Measurements from ENCODE around the gene FRAT1. TPM values are rescaled to one million over a fixed set of nuclear protein-coding genes. Genes with fewer than 3 reads are reported as not detected.

The FRAT1 gene
- total and polyA plus RNA-seq, 10 of the 15 experiments (the other 5 are each of a cell fraction or from before 2014, with no cell fraction given) = 0.07 to 0.73 (median 0.26) TPM

DNA sequence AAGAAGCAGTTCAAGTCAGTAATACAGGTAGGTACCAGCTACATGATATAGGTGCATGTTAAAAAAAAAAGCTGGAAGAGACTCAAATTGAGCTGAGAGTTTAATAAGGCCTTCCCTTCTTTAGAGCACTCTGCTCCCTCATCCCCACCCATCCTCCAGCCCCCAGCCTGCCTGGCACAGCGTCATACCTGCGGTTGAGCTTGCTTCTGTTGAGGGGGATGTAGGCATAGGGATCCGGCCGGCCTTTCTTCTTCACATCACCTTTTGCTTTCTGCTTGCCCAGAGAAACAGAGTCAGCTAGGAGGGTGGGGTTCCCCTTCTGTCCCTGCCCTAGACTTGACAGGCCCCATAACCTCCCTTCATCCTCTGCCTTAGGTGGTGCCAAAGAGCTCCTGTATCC lies 39.3 kb downstream of the FRAT1 start (continued):
- TF ChIP-seq, protein P1, sequence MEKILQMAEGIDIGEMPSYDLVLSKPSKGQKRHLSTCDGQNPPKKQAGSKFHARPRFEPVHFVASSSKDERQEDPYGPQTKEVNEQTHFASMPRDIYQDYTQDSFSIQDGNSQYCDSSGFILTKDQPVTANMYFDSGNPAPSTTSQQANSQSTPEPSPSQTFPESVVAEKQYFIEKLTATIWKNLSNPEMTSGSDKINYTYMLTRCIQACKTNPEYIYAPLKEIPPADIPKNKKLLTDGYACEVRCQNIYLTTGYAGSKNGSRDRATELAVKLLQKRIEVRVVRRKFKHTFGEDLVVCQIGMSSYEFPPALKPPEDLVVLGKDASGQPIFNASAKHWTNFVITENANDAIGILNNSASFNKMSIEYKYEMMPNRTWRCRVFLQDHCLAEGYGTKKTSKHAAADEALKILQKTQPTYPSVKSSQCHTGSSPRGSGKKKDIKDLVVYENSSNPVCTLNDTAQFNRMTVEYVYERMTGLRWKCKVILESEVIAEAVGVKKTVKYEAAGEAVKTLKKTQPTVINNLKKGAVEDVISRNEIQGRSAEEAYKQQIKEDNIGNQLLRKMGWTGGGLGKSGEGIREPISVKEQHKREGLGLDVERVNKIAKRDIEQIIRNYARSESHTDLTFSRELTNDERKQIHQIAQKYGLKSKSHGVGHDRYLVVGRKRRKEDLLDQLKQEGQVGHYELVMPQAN (conservative IDR thresholded peaks at IDR 0.05) = no peak

DNA sequence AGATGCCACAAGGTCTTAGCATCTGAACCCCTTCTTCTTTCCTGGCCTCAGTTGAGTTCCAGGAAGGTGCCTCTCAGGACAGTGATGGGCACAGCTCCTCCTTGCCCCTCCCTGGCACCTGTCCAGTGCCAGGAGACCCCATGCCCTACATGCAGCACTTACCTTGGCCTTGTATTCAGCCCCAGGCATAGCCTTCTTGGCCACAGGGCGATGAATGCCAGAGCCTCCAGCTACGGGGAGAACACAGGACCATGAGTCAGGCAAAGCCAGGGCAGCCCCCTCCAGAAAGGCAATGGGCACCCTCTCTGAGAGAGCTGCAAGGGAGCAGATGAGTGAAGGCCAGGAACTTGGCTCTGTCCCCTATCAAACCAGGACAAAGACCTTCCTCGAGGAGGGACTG lies 39.7 kb downstream of the FRAT1 start:
- Histone ChIP-seq H3K9ac (ENCODE audit: control insufficient read depth, insufficient read depth, low read length) (no peak overlapping the region), H3K4me1 (ENCODE audit: control insufficient read depth, insufficient read depth, low read length) (no peaks in the 10 kb centered on the region), H3K27ac (ENCODE audit: control insufficient read depth, insufficient read depth) (no peak overlapping the region), H3K27me3 (replicated peaks in 1 of 2; ENCODE audit: control insufficient read depth in 2 of 2, insufficient read depth in 2 of 2, low read length in 1 of 2) (no peaks in the 10 kb centered on the region), H4K20me1 (ENCODE audit: control insufficient read depth, insufficient read depth) (no peaks in the 10 kb centered on the region), H3K9me3 (replicated peaks; ENCODE audit: control insufficient read depth, insufficient read depth, low read length) (no peaks in the 10 kb centered on the region), H3K36me3 (ENCODE audit: control insufficient read depth in 2 of 2, insufficient read depth in 2 of 2, low read length in 1 of 2) (peaks cover 7 to 27% of the 10 kb centered on the region in 2 experiments), H2AFZ (ENCODE audit: control insufficient read depth, low read depth, low read length) (no peak overlapping the region), H3K4me2 (ENCODE audit: control insufficient read depth, insufficient read depth) (no peak overlapping the region), H3K4me3 (no peak overlapping the region), H3K79me2 (ENCODE audit: control insufficient read depth, insufficient read depth, low read length) (no peaks in the 10 kb centered on the region)
- ATAC-seq (no peak), FAIRE-seq (no peak), DNase-seq (ENCODE audit: low read depth, low spot score) (no peak)
- CTCF ChIA-PET = interaction anchor here (1.0 to 3.9 kb wide), 2 partner anchors 81 to 85 kb away, joined by 4 to 26 read pairs; no protein-coding TSS in a partner anchor
- intact Hi-C loops (cut with micrococcal nuclease; ENCODE audit: unreplicated experiment) = no loop called here
- SMC1A ChIA-PET (ENCODE audit: uncharacterized antibody, unreplicated experiment) = no interaction called here
- BruUV-seq (replicated peaks) = no TSS peak
- 47% methylated on average over 3 of the region's 3 CpGs for WGBS (ENCODE audit: insufficient coverage, insufficient replicate concordance, low lambda C conversion rate, missing lambda C conversion rate)
- RAD21 ChIA-PET (ENCODE audit: unreplicated experiment) = interaction anchor here (0.6 kb wide), 1 partner anchor 73 kb away, joined by 3 read pairs; no protein-coding TSS in a partner anchor
- in situ Hi-C loops (cut with MboI) = no loop called here
- POLR2A ChIA-PET = no interaction called here
- TF ChIP-seq CBX3 (IDR thresholded peaks at IDR 0.05; ENCODE audit: borderline replicate concordance, low read depth) = no peak
- TF ChIP-seq, protein P2, sequence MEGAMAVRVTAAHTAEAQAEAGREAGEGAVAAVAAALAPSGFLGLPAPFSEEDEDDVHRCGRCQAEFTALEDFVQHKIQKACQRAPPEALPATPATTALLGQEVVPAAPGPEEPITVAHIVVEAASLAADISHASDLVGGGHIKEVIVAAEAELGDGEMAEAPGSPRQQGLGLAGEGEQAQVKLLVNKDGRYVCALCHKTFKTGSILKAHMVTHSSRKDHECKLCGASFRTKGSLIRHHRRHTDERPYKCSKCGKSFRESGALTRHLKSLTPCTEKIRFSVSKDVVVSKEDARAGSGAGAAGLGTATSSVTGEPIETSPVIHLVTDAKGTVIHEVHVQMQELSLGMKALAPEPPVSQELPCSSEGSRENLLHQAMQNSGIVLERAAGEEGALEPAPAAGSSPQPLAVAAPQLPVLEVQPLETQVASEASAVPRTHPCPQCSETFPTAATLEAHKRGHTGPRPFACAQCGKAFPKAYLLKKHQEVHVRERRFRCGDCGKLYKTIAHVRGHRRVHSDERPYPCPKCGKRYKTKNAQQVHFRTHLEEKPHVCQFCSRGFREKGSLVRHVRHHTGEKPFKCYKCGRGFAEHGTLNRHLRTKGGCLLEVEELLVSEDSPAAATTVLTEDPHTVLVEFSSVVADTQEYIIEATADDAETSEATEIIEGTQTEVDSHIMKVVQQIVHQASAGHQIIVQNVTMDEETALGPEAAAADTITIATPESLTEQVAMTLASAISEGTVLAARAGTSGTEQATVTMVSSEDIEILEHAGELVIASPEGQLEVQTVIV (IDR thresholded peaks at IDR 0.05; ENCODE audit: borderline replicate concordance, partially characterized antibody) = no peak
- TF ChIP-seq TCF3 (IDR thresholded peaks at IDR 0.05; ENCODE audit: borderline replicate concordance, insufficient read depth, low read depth, low read length) = no peak
- TF ChIP-seq BACH1 (IDR thresholded peaks at IDR 0.05; ENCODE audit: borderline replicate concordance) = no peak
- TF ChIP-seq SPI1 (IDR thresholded peaks at IDR 0.05; ENCODE audit: borderline replicate concordance, insufficient read depth, low read depth, low read length) = no peak
- TF ChIP-seq HDGF (IDR thresholded peaks at IDR 0.05) = no peak
- TF ChIP-seq ZNF207 (IDR thresholded peaks at IDR 0.05; ENCODE audit: borderline replicate concordance) = no peak
- no peak for TF ChIP-seq NR2C2 (IDR thresholded peaks at IDR 0.05; ENCODE audit: borderline replicate concordance, control insufficient read depth, insufficient read length, low read depth)
- TF ChIP-seq ZNF384 (IDR thresholded peaks at IDR 0.05; ENCODE audit: borderline replicate concordance, low read depth, low read length) = no peak
